Endothelial cell of umbilical vein (primary cell): ENCODE data around the gene BATF. TPM values are rescaled to one million over a fixed set of nuclear protein-coding genes. Genes with fewer than 3 reads are reported as not detected.

ENCODE experiments used
- BruUV-seq: library from RNA; stranded (reverse); fragments of 400-500 nt; replicated peaks from 2 replicates; lab custom pipeline; 2021; lab: Mats Ljungman, UMichigan
- CTCF ChIA-PET: fragments of 300-600, 350-600 bp; sonication (Branson Sonifier 250); formaldehyde crosslinking; loops from one replicate; lab custom pipeline; 2021; ENCODE audit warnings: antibody characterized with exemption, inconsistent platforms; lab: Charles Lee
- POLR2A ChIA-PET: fragments of 300-600, 350-600 bp; sonication (Branson Sonifier 250); formaldehyde crosslinking; loops from one replicate; lab custom pipeline; 2021; ENCODE audit warnings: antibody characterized with exemption, inconsistent platforms; lab: Charles Lee
- DNase-seq: peaks from one replicate; pipeline ENCODE4 v3.0.0-alpha.2; 2011; ENCODE audit warnings: low read depth, low spot score
- FAIRE-seq: peaks from 2 replicates; lab custom pipeline; 2011; peaks lifted over from hg19 to GRCh38; lab: Jason Lieb, UNC
- H2AFZ ChIP-seq: 2 replicates; pipeline ENCODE4 v1.6.0; 2012; ENCODE audit warnings: low read depth, low read length, control low read depth, inconsistent platforms
- H3K27ac ChIP-seq: 2 replicates; pipeline ENCODE4 v1.5.1; 2011; ENCODE audit warnings: low read depth, mild to moderate bottlenecking, control low read depth, low read length, moderate library complexity; ENCODE audit not compliant: insufficient read depth
- H3K27me3 ChIP-seq, 2 experiments: 2 replicates each; pipeline versions ENCODE4 v1.6.0 to v1.6.1; 2011; ENCODE audit warnings: low read length in 2 of 2, mixed read lengths in 1 of 2; ENCODE audit not compliant: control insufficient read depth in 2 of 2, insufficient read depth in 2 of 2
- H3K36me3 ChIP-seq, 2 experiments: 2 replicates in 1 of 2; 3 replicates in 1 of 2; pipeline ENCODE4 v1.5.1; 2011; ENCODE audit warnings: low read length in 2 of 2, mild to moderate bottlenecking in 1 of 2, moderate library complexity in 1 of 2; ENCODE audit not compliant: control insufficient read depth in 2 of 2, insufficient read depth in 2 of 2; ENCODE audit errors: extremely low read depth in 1 of 2
- H3K4me1 ChIP-seq: 3 replicates; pipeline ENCODE4 v1.5.1; 2011; ENCODE audit warnings: mild to moderate bottlenecking, low read length; ENCODE audit not compliant: control insufficient read depth, insufficient read depth; ENCODE audit errors: extremely low read depth
- H3K4me2 ChIP-seq: 2 replicates; pipeline ENCODE4 v1.6.1; 2011; ENCODE audit warnings: low read length, control low read depth, mixed read lengths; ENCODE audit not compliant: insufficient read depth
- H3K4me3 ChIP-seq, 3 experiments: fragments of 200-600 bp in 1 of 3; sonication (generic), shearing (Covaris generic) in 1 of 3; replicated peaks in 1 of 3; 2 replicates each; pipeline ENCODE4 v1.5.1; 2011 to 2016; ENCODE audit warnings: control low read depth in 3 of 3, low read length in 3 of 3, mild to moderate bottlenecking in 2 of 3, inconsistent platforms in 1 of 3, low read depth in 1 of 3, moderate library complexity in 1 of 3; ENCODE audit not compliant: insufficient read depth in 1 of 3
- H3K79me2 ChIP-seq: 2 replicates; pipeline ENCODE4 v1.6.0; 2012; ENCODE audit warnings: low read length, inconsistent platforms; ENCODE audit not compliant: control insufficient read depth, insufficient read depth
- H3K9ac ChIP-seq: replicated peaks from 2 replicates; pipeline ENCODE3; 2011; ENCODE audit warnings: low read length, control low read depth; ENCODE audit not compliant: insufficient read depth; ENCODE audit errors: extremely low read depth
- H3K9me1 ChIP-seq: replicated peaks from 3 replicates; pipeline ENCODE4 v1.6.0; 2011; ENCODE audit warnings: mild to moderate bottlenecking, low read length; ENCODE audit not compliant: control insufficient read depth, insufficient read depth; ENCODE audit errors: extremely low read depth
- H3K9me3 ChIP-seq: replicated peaks from 2 replicates; pipeline ENCODE4 v1.5.1; 2012; ENCODE audit warnings: low read length, inconsistent platforms; ENCODE audit not compliant: control insufficient read depth, insufficient read depth
- H4K20me1 ChIP-seq: replicated peaks from 2 replicates; pipeline ENCODE3; 2011; ENCODE audit warnings: mild to moderate bottlenecking, low read length; ENCODE audit not compliant: control insufficient read depth, insufficient read depth; ENCODE audit errors: extremely low read depth
- CTCF ChIP-seq, 2 donors: IDR thresholded peaks; 1 replicate in 1 of 2; 2 replicates in 1 of 2; pipeline ENCODE4 v1.5.1; 2011; ENCODE audit warnings: low read length in 2 of 2, mild to moderate bottlenecking in 2 of 2, moderate library complexity in 2 of 2, control low read depth in 1 of 2, inconsistent platforms in 1 of 2, low read depth in 1 of 2; ENCODE audit not compliant: insufficient read depth in 1 of 2; ENCODE audit errors: extremely low read depth in 1 of 2
- FOS ChIP-seq: IDR thresholded peaks from 2 replicates; pipeline ENCODE4 v1.6.1; 2011; ENCODE audit warnings: mild to moderate bottlenecking, low read length, moderate library complexity, borderline replicate concordance; ENCODE audit not compliant: insufficient read depth
- JUN ChIP-seq: IDR thresholded peaks from 2 replicates; pipeline ENCODE4 v1.6.1; 2011; ENCODE audit warnings: borderline replicate concordance, low read depth; ENCODE audit not compliant: insufficient read length, insufficient read depth
- POLR2AphosphoS5 ChIP-seq: IDR thresholded peaks from 2 replicates; pipeline ENCODE4 v1.6.1; 2012; ENCODE audit warnings: low read depth, mild to moderate bottlenecking, control low read depth, low read length, moderate library complexity; ENCODE audit not compliant: insufficient read depth
- dilution Hi-C: fragments of 300-500 bp; cut with MboI; formaldehyde crosslinking; loops from one replicate; pipeline ENCODE4 v1.15.0; 2019; ENCODE audit warnings: low sequenced_read_pairs; ENCODE audit not compliant: extremely low pct_ligation_motif_present
- intact Hi-C: fragments of 100-400 bp; cut with micrococcal nuclease; formaldehyde crosslinking; loops from one replicate; pipeline ENCODE4 v1.10.0; 2022
- polyA plus RNA-seq, 4 experiments: library from polyadenylated mRNA; depleted of rRNA in 3 of 4; stranded (reverse) in 3 of 4; unstranded in 1 of 4; fragments of >200 nt; gene quantifications; 2 replicates each; pipeline versions ENCODE4 v1.2.1 to v1.2.3, GENCODE V29; 2011 to 2012; ENCODE audit warnings: missing spikeins in 1 of 4
- total RNA-seq: library from RNA; stranded (reverse); gene quantifications from 2 replicates; pipeline ENCODE4 v1.2.3, GENCODE V29; 2021
- TF ChIP-seq, protein P1 (sequence below): IDR thresholded peaks from 2 replicates; pipeline ENCODE4 v1.6.1; 2011; ENCODE audit not compliant: insufficient read depth, insufficient read length

BATF gene
- total and polyA plus RNA-seq, 2 donors (not counting 3 experiments of a cell fraction or from before 2014, with no cell fraction given) = not detected

GRCh38 chr14:75578102-75578785 lies 56.0 kb downstream of the BATF start, which contains the start of gene FLVCR2:
Gene FLVCR2 (plus strand): TSS chr14:75578620. CDS start chr14:75578973, 353 bp downstream.
- Histone ChIP-seq H4K20me1 (no peaks in the 10 kb centered on the region), H3K36me3 (no peaks in the 10 kb centered on the region), H3K4me2 (peak within 1 kb of the TSS; percentile 99), H3K9ac (peak within 1 kb of the TSS; percentile 27), H3K27me3 (peaks cover 0 to 4% of the 10 kb centered on the region in 2 experiments), H3K79me2 (no peaks in the 10 kb centered on the region), H3K4me3 (peak within 1 kb of the TSS; percentile 50 to 83 (median 64)), H3K4me1 (peaks cover 18% of the 10 kb centered on the region), H3K9me1 (no peaks in the 10 kb centered on the region), H2AFZ (peak within 1 kb of the TSS; percentile 96), H3K27ac (no peak within 1 kb of the TSS), H3K9me3 (no peaks in the 10 kb centered on the region)
- TF ChIP-seq CTCF (IDR thresholded peaks at IDR 0.05; ENCODE audit: extremely low read depth in 1 of 2, insufficient read depth in 1 of 2, low read depth in 1 of 2, low read length in 2 of 2) (no peak), POLR2AphosphoS5 (no peak), FOS (no peak), JUN (no peak)
- TF ChIP-seq, protein P1, sequence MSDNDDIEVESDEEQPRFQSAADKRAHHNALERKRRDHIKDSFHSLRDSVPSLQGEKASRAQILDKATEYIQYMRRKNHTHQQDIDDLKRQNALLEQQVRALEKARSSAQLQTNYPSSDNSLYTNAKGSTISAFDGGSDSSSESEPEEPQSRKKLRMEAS = peak; percentile 4
- DNase-seq = peak; percentile 64
- ChIA-PET POLR2A (interaction anchor here (1.0 kb wide), 1 partner anchor 83 kb away, joined by 3 read pairs; the partner anchor contains the start of genes ERG28 and TTLL5), CTCF (interaction anchor here (0.7 to 10.0 kb wide), 29 partner anchors 9 to 809 kb away, joined by 3 to 309 read pairs (median 6); partner anchors contain the start of genes ERG28, TGFB3 and TTLL5)
- intact Hi-C loops (loop anchor here (2.0 kb wide), 1 partner anchor 809 kb away; no protein-coding TSS in a partner anchor), dilution Hi-C loops (no loop called here)
- BruUV-seq = no TSS peak
- peak; percentile 18 for FAIRE-seq
